Liver (tissue), 9 donors: ENCODE data around the gene BRDT. TPM values are rescaled to one million over a fixed set of nuclear protein-coding genes. Genes with fewer than 3 reads are reported as not detected.

Experiments
- DNase-seq: peaks from one replicate; pipeline ENCODE4 v3.0.0-alpha.2; 2017; ENCODE audit warnings: low spot score
- H3K27ac ChIP-seq, 2 donors: one replicate each; pipeline ENCODE4 v1.7.0; 2013; ENCODE audit warnings: inconsistent platforms in 2 of 2, low read length in 2 of 2, control low read depth in 1 of 2, low read depth in 1 of 2, mild to moderate bottlenecking in 1 of 2
- H3K27me3 ChIP-seq, 4 donors: one replicate each; pipeline versions ENCODE4 v1.6.1 to v1.7.0; 2013; ENCODE audit warnings: low read length in 3 of 4, inconsistent platforms in 1 of 4, mild to moderate bottlenecking in 1 of 4, moderate library complexity in 1 of 4; ENCODE audit not compliant: control insufficient read depth in 4 of 4, insufficient read depth in 4 of 4
- H3K36me3 ChIP-seq, 4 donors: one replicate each; pipeline versions ENCODE4 v1.6.1 to v1.7.0; 2013; ENCODE audit warnings: low read length in 3 of 4, mild to moderate bottlenecking in 3 of 4, low read depth in 1 of 4, moderate library complexity in 1 of 4; ENCODE audit not compliant: control insufficient read depth in 4 of 4, insufficient read depth in 3 of 4
- H3K4me1 ChIP-seq, 4 donors: one replicate each; pipeline versions ENCODE4 v1.6.1 to v1.7.0; 2013; ENCODE audit warnings: low read length in 3 of 4, mild to moderate bottlenecking in 3 of 4, moderate library complexity in 1 of 4; ENCODE audit not compliant: control insufficient read depth in 4 of 4, insufficient read depth in 4 of 4
- H3K4me3 ChIP-seq, 3 donors: one replicate each; pipeline versions ENCODE4 v1.6.1 to v1.7.0; 2013; ENCODE audit warnings: low read length in 3 of 3, control low read depth in 1 of 3, low read depth in 1 of 3, mild to moderate bottlenecking in 1 of 3
- H3K9ac ChIP-seq, 2 donors: one replicate each; pipeline ENCODE4 v1.7.0; 2013; ENCODE audit warnings: low read length in 2 of 2, mild to moderate bottlenecking in 2 of 2, moderate library complexity in 2 of 2, control low read depth in 1 of 2, low read depth in 1 of 2
- H3K9me3 ChIP-seq, 4 donors: one replicate each; pipeline versions ENCODE4 v1.6.1 to v1.7.0; 2013; ENCODE audit warnings: low read length in 3 of 4; ENCODE audit not compliant: control insufficient read depth in 4 of 4
- EGR1 ChIP-seq, 2 donors: IDR thresholded peaks; 2 replicates each; pipeline ENCODE4 v1.6.1; 2016 to 2018; ENCODE audit warnings: antibody characterized with exemption in 2 of 2, low read depth in 2 of 2
- FOXA1 ChIP-seq: IDR thresholded peaks from 2 replicates; pipeline ENCODE4 v1.6.1; 2016; ENCODE audit warnings: antibody characterized with exemption
- FOXA2 ChIP-seq: IDR thresholded peaks from 2 replicates; pipeline ENCODE4 v1.6.1; 2016; ENCODE audit warnings: antibody characterized with exemption
- GABPA ChIP-seq, 2 donors: IDR thresholded peaks in 1 of 2; conservative IDR thresholded peaks in 1 of 2; 2 replicates each; pipeline ENCODE4 v1.6.1; 2016; ENCODE audit warnings: antibody characterized with exemption in 2 of 2, mild to moderate bottlenecking in 1 of 2, moderate library complexity in 1 of 2
- HNF4A ChIP-seq, 2 donors: conservative IDR thresholded peaks; 2 replicates each; pipeline ENCODE4 v1.6.1; 2016; ENCODE audit warnings: antibody characterized with exemption in 2 of 2, mild to moderate bottlenecking in 2 of 2
- HNF4G ChIP-seq: IDR thresholded peaks from 2 replicates; pipeline ENCODE4 v1.6.1; 2016; ENCODE audit warnings: antibody characterized with exemption
- JUND ChIP-seq, 2 donors: IDR thresholded peaks; 2 replicates each; pipeline ENCODE4 v1.6.1; 2016; ENCODE audit warnings: antibody characterized with exemption in 2 of 2
- NR2F2 ChIP-seq: IDR thresholded peaks from 2 replicates; pipeline ENCODE4 v1.6.1; 2016; ENCODE audit warnings: antibody characterized with exemption
- RAD21 ChIP-seq, 2 donors: IDR thresholded peaks; 2 replicates each; pipeline ENCODE4 v1.6.1; 2016; ENCODE audit warnings: antibody characterized with exemption in 2 of 2, mild to moderate bottlenecking in 2 of 2
- RXRA ChIP-seq, 2 donors: IDR thresholded peaks; 2 replicates each; pipeline ENCODE4 v1.6.1; 2017 to 2018; ENCODE audit warnings: antibody characterized with exemption in 2 of 2, mild to moderate bottlenecking in 1 of 2
- SP1 ChIP-seq: IDR thresholded peaks from 2 replicates; pipeline ENCODE4 v1.6.1; 2018; ENCODE audit warnings: antibody characterized with exemption, mild to moderate bottlenecking
- YY1 ChIP-seq: IDR thresholded peaks from 2 replicates; pipeline ENCODE4 v1.6.1; 2016; ENCODE audit warnings: antibody characterized with exemption, mild to moderate bottlenecking
- WGBS: extraction: QIAGEN DNeasy Blood & Tissue Kit; methylation state at CpG from one replicate; pipeline ENCODE4 v1.1.7; 2013; 5-methylcytosine and 5-hydroxymethylcytosine counted together
- polyA plus RNA-seq, 2 donors: library from polyadenylated mRNA; stranded (reverse) in 1 of 2; unstranded in 1 of 2; fragments of 200-250 nt in 1 of 2; fragments of >200 nt in 1 of 2; fragmentation: Nextera tagmentation in 1 of 2; extraction: Ambion mirVana in 1 of 2; gene quantifications; one replicate each; pipeline versions ENCODE4 v1.2.1 to v1.2.3, GENCODE V29; 2013 to 2015
- total RNA-seq, 2 donors: library from RNA; depleted of rRNA; stranded (reverse); fragments of >200 nt; gene quantifications; one replicate each; pipeline ENCODE4 v1.2.3, GENCODE V29; 2014
- TF ChIP-seq, protein P1 (sequence below): IDR thresholded peaks from 2 replicates; pipeline ENCODE4 v1.6.1; 2016; ENCODE audit warnings: antibody characterized with exemption
- TF ChIP-seq, protein P2 (sequence below): IDR thresholded peaks from 2 replicates; pipeline ENCODE4 v1.6.1; 2016; ENCODE audit warnings: antibody characterized with exemption
- donor health status: healthy.
- donor health status: healthy.
- donor health status: healthy.
- donor health status: healthy.
- donor health status: healthy.

The BRDT gene
- total and polyA plus RNA-seq, 4 donors = not detected

- Histone ChIP-seq H3K27me3 (no peaks in the 10 kb centered on the region), H3K27ac (no peak overlapping the region), H3K36me3 (no peaks in the 10 kb centered on the region), H3K4me3 (no peak overlapping the region), H3K9me3 (no peaks in the 10 kb centered on the region), H3K9ac (no peak overlapping the region), H3K4me1 (no peaks in the 10 kb centered on the region)
- DNase-seq = no peak
- no peak for TF ChIP-seq EGR1 (IDR thresholded peaks at IDR 0.05; ENCODE audit: low read depth in 2 of 2)
- TF ChIP-seq, protein P1, sequence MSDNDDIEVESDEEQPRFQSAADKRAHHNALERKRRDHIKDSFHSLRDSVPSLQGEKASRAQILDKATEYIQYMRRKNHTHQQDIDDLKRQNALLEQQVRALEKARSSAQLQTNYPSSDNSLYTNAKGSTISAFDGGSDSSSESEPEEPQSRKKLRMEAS = no peak
- no peak for TF ChIP-seq RAD21 (IDR thresholded peaks at IDR 0.05)
- TF ChIP-seq GABPA (IDR thresholded peaks at IDR 0.05 in 1 of 2, conservative IDR thresholded peaks at IDR 0.05 in 1 of 2) = no peak
- TF ChIP-seq FOXA1 = no peak
- WGBS = 82% methylated on average over 29 of the region's 29 CpGs
These were observed 473 bp upstream of the BRDT start for GRCh38 chr1:91948501-91949355.

DNA sequence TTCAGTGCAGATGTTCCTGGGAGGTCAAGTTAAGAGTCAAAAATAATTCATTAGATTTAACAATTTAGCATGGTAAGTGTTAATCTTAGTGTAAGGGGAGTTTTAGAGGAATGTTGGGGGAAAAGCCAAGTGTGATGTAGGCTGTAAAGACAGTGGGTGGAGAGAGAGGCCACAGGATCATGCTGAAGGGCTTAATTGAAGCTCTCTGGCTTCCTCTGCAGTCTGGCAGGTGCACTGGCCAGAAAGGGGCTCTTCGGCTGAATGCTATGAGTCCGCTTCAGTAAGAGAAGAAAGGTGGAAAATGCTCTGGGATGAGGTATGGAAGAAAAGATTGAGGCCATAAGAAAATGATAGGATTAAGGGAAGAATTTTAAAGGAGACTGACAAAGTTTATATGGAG, 3.0 kb downstream of the BRDT start:
- Histone ChIP-seq H3K4me1 (no peaks in the 10 kb centered on the region), H3K9me3 (no peaks in the 10 kb centered on the region), H3K27ac (no peak overlapping the region), H3K4me3 (no peak overlapping the region), H3K36me3 (no peaks in the 10 kb centered on the region), H3K9ac (no peak overlapping the region), H3K27me3 (no peaks in the 10 kb centered on the region)
- WGBS = 69% methylated on average over 2 of the region's 2 CpGs
- DNase-seq = no peak
- TF ChIP-seq FOXA2 (no peak), HNF4G (no peak), JUND (IDR thresholded peaks at IDR 0.05) (no peak), EGR1 (IDR thresholded peaks at IDR 0.05; ENCODE audit: low read depth in 2 of 2) (no peak), FOXA1 (no peak), YY1 (no peak), HNF4A (conservative IDR thresholded peaks at IDR 0.05) (no peak), SP1 (no peak), GABPA (IDR thresholded peaks at IDR 0.05 in 1 of 2, conservative IDR thresholded peaks at IDR 0.05 in 1 of 2) (no peak), RXRA (IDR thresholded peaks at IDR 0.05) (no peak)
- TF ChIP-seq, protein P2, sequence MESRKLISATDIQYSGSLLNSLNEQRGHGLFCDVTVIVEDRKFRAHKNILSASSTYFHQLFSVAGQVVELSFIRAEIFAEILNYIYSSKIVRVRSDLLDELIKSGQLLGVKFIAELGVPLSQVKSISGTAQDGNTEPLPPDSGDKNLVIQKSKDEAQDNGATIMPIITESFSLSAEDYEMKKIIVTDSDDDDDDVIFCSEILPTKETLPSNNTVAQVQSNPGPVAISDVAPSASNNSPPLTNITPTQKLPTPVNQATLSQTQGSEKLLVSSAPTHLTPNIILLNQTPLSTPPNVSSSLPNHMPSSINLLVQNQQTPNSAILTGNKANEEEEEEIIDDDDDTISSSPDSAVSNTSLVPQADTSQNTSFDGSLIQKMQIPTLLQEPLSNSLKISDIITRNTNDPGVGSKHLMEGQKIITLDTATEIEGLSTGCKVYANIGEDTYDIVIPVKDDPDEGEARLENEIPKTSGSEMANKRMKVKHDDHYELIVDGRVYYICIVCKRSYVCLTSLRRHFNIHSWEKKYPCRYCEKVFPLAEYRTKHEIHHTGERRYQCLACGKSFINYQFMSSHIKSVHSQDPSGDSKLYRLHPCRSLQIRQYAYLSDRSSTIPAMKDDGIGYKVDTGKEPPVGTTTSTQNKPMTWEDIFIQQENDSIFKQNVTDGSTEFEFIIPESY = no peak

GRCh38 chr1:91958926-91959325, 9.7 kb downstream of the BRDT start:
- H3K27ac ChIP-seq = no peak overlapping the region
- H3K4me3 ChIP-seq = no peak overlapping the region
- no peaks in the 10 kb centered on the region for H3K36me3 ChIP-seq
- H3K9me3 ChIP-seq = no peaks in the 10 kb centered on the region
- no peaks in the 10 kb centered on the region for H3K4me1 ChIP-seq
- H3K9ac ChIP-seq = no peak overlapping the region
- WGBS = 68% methylated on average over 5 of the region's 5 CpGs
- no peaks in the 10 kb centered on the region for H3K27me3 ChIP-seq
- DNase-seq = no peak
- TF ChIP-seq, protein P1 = no peak
- TF ChIP-seq GABPA (IDR thresholded peaks at IDR 0.05 in 1 of 2, conservative IDR thresholded peaks at IDR 0.05 in 1 of 2) (no peak), NR2F2 (no peak)
